Measurements from ENCODE around the gene MAGIX.

DNA sequence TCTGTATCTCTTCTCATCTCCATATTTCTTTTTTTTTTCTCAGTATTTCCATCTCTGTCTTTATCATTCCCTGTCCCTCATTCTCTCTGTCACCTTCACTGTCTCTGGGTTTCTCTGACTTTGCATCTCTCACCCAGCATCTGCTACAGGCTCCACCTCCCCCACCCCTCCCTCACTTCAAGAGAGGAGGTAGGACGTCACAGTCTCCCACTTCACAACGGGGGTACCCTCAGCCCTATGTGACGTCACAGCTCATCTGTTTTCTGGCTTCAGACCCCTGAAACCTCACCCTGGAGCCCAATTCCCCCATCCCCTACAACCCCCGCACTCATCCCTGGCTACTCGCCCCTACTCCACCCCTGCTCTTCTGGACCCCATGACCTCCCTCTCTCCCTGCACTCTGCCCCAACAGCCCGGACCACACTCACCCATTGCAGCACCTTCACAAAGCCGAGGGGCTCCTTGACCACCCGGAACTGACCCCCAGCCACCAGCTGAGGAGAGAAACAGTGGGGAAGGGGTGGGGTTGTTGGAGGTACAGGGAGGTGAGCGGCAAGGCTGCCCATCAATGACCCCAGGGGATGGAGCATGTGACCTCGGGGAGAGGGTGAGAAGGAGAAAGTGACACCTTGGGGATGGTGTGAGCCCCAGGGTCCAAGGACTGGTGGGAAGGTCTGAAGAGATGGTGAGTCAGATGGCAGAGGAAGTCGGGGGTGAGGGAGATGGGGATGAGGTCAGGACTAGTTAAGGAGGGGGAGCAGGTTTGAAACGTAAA, 36.2 kb downstream of the MAGIX start:
- TF ChIP-seq POLR2AphosphoS5 (IDR thresholded peaks at IDR 0.05; ENCODE audit: low read depth, low read length) (no peak), TAF1 (IDR thresholded peaks at IDR 0.05; ENCODE audit: borderline replicate concordance, insufficient read depth, low read length) (no peak), SIN3A (IDR thresholded peaks at IDR 0.05; ENCODE audit: borderline replicate concordance, insufficient read depth, low read length) (no peak), FOXP2 (optimal IDR thresholded peaks at IDR 0.05; ENCODE audit: borderline replicate concordance, extremely low read depth, extremely low read length, insufficient read depth) (no peak)
- TF ChIP-seq, protein P1, sequence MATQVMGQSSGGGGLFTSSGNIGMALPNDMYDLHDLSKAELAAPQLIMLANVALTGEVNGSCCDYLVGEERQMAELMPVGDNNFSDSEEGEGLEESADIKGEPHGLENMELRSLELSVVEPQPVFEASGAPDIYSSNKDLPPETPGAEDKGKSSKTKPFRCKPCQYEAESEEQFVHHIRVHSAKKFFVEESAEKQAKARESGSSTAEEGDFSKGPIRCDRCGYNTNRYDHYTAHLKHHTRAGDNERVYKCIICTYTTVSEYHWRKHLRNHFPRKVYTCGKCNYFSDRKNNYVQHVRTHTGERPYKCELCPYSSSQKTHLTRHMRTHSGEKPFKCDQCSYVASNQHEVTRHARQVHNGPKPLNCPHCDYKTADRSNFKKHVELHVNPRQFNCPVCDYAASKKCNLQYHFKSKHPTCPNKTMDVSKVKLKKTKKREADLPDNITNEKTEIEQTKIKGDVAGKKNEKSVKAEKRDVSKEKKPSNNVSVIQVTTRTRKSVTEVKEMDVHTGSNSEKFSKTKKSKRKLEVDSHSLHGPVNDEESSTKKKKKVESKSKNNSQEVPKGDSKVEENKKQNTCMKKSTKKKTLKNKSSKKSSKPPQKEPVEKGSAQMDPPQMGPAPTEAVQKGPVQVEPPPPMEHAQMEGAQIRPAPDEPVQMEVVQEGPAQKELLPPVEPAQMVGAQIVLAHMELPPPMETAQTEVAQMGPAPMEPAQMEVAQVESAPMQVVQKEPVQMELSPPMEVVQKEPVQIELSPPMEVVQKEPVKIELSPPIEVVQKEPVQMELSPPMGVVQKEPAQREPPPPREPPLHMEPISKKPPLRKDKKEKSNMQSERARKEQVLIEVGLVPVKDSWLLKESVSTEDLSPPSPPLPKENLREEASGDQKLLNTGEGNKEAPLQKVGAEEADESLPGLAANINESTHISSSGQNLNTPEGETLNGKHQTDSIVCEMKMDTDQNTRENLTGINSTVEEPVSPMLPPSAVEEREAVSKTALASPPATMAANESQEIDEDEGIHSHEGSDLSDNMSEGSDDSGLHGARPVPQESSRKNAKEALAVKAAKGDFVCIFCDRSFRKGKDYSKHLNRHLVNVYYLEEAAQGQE (IDR thresholded peaks at IDR 0.05; ENCODE audit: insufficient read depth in 1 of 2, low read depth in 2 of 2, low read length in 2 of 2): no peak
